PC-9 (cell line): ENCODE results near the gene HS6ST3.

ENCODE experiments used
- EZH2 ChIP-seq: fragments of 200-600 bp; sonication (generic); IDR thresholded peaks from 2 replicates; pipeline ENCODE4 v1.8.0; 2017; ENCODE audit warnings: antibody characterized with exemption, low read depth
- TF ChIP-seq, protein P1 (sequence below): fragments of 200-600 bp; sonication (generic); conservative IDR thresholded peaks from 2 replicates; pipeline ENCODE4 v1.6.1; 2017; ENCODE audit warnings: mixed run types, antibody characterized with exemption, mild to moderate bottlenecking, moderate library complexity

DNA sequence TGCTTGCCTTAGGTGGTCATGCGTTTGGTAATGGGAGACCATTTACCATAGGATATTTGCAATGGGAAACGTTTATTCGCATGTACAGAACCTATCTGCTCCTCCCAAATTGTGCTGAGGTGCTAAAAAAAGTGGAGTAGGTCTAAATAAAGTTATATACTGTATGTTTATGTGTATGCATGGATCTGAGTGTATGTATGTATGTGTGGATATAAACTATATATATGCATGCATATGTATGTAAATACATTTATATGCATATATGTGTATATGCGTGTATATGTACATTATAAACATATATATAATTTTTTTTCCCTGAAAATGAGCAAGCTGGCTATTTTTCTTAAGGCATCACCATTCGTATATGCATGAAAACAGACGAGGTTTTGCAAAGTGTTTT lies 95.9 kb downstream of the HS6ST3 start:
- no peak for TF ChIP-seq EZH2
- TF ChIP-seq, protein P1, sequence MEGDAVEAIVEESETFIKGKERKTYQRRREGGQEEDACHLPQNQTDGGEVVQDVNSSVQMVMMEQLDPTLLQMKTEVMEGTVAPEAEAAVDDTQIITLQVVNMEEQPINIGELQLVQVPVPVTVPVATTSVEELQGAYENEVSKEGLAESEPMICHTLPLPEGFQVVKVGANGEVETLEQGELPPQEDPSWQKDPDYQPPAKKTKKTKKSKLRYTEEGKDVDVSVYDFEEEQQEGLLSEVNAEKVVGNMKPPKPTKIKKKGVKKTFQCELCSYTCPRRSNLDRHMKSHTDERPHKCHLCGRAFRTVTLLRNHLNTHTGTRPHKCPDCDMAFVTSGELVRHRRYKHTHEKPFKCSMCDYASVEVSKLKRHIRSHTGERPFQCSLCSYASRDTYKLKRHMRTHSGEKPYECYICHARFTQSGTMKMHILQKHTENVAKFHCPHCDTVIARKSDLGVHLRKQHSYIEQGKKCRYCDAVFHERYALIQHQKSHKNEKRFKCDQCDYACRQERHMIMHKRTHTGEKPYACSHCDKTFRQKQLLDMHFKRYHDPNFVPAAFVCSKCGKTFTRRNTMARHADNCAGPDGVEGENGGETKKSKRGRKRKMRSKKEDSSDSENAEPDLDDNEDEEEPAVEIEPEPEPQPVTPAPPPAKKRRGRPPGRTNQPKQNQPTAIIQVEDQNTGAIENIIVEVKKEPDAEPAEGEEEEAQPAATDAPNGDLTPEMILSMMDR: no peak
